Skeletal muscle satellite cell (primary cell): ENCODE results near the gene PDE4A.
"Not testable (repeated sequence)": the region's sequence is repeated elsewhere in the genome, so short reads cannot be mapped to it uniquely, and the experiment has no call there.

Experiments
- H3K27me3 ChIP-seq: 2 replicates; pipeline ENCODE4 v1.7.0; 2013; ENCODE audit warnings: low read length; ENCODE audit not compliant: control insufficient read depth, insufficient read depth
- H3K36me3 ChIP-seq: 2 replicates; pipeline ENCODE4 v1.7.0; 2013; ENCODE audit warnings: mild to moderate bottlenecking, control low read depth, low read length; ENCODE audit not compliant: insufficient read depth
- H3K4me1 ChIP-seq: 2 replicates; pipeline ENCODE4 v1.7.0; 2013; ENCODE audit warnings: low read length; ENCODE audit not compliant: control insufficient read depth, insufficient read depth
- H3K4me2 ChIP-seq: 2 replicates; pipeline ENCODE4 v1.7.0; 2013; ENCODE audit warnings: mild to moderate bottlenecking, low read length
- H3K4me3 ChIP-seq: 2 replicates; pipeline ENCODE4 v1.7.0; 2013; ENCODE audit warnings: low read length
- H3K9ac ChIP-seq: 2 replicates; pipeline ENCODE4 v1.7.0; 2013; ENCODE audit warnings: mild to moderate bottlenecking, low read depth, low read length, moderate library complexity
- H3K9me3 ChIP-seq: replicated peaks from 2 replicates; pipeline ENCODE4 v1.7.0; 2013; ENCODE audit warnings: mild to moderate bottlenecking, control low read depth, low read length

PDE4A gene

GRCh38 chr19:10390652-10391286, 29.6 kb upstream of the PDE4A start:
- H3K4me3 ChIP-seq: no peak overlapping the region
- H3K36me3 ChIP-seq: peaks cover 44% of the 10 kb centered on the region
- H3K9me3 ChIP-seq: no peaks in the 10 kb centered on the region
- no peaks in the 10 kb centered on the region for H3K27me3 ChIP-seq
- H3K4me2 ChIP-seq: no peak overlapping the region
- H3K9ac ChIP-seq: no peak overlapping the region
- H3K4me1 ChIP-seq: no peaks in the 10 kb centered on the region

- Histone ChIP-seq H3K4me3 (no peak overlapping the region), H3K4me2 (no peak overlapping the region), H3K9ac (no peak overlapping the region), H3K27me3 (no peaks in the 10 kb centered on the region), H3K36me3 (peaks cover 57% of the 10 kb centered on the region), H3K9me3 (no peaks in the 10 kb centered on the region), H3K4me1 (no peaks in the 10 kb centered on the region)
These were observed 28.2 kb upstream of the PDE4A start for GRCh38 chr19:10392120-10392519.

GRCh38 chr19:10393137-10393536, 27.2 kb upstream of the PDE4A start:
- Histone ChIP-seq H3K4me3 (no peak overlapping the region), H3K4me1 (no peaks in the 10 kb centered on the region), H3K9me3 (no peaks in the 10 kb centered on the region), H3K27me3 (no peaks in the 10 kb centered on the region), H3K36me3 (peaks cover 57% of the 10 kb centered on the region), H3K9ac (no peak overlapping the region), H3K4me2 (no peak overlapping the region)

GRCh38 chr19:10395003-10395402, 25.3 kb upstream of the PDE4A start:
- H3K4me2 ChIP-seq: no peak overlapping the region
- H3K9ac ChIP-seq: no peak overlapping the region
- H3K27me3 ChIP-seq: no peaks in the 10 kb centered on the region
- no peak overlapping the region for H3K4me3 ChIP-seq
- peaks cover 59% of the 10 kb centered on the region for H3K36me3 ChIP-seq
- H3K4me1 ChIP-seq: peaks cover 2% of the 10 kb centered on the region
- no peaks in the 10 kb centered on the region for H3K9me3 ChIP-seq

DNA sequence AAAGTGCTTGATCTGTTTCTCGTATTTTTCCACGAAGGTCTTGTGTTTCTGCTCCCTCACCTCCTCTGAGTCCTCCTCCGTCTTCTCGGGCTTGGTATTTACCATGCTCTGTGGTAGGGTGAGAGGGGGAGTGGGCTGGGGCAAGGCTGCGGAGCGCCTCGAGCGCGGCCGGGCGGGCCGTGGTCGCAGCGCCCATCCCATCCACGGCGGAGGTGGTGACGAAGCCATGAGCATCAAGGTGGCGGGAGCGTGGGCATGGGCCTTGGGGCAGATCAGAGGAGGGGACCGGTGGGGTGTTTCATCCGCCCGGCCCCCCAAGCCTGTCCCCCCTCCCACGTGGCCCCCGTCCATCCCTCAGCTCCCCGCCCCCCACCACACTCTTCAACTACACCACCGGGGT, 24.9 kb upstream of the PDE4A start:
- Histone ChIP-seq H3K27me3 (no peaks in the 10 kb centered on the region), H3K4me2 (no peak overlapping the region), H3K36me3 (peaks cover 58% of the 10 kb centered on the region), H3K4me3 (no peak overlapping the region), H3K9ac (no peak overlapping the region), H3K4me1 (peaks cover 7% of the 10 kb centered on the region), H3K9me3 (no peaks in the 10 kb centered on the region)

DNA sequence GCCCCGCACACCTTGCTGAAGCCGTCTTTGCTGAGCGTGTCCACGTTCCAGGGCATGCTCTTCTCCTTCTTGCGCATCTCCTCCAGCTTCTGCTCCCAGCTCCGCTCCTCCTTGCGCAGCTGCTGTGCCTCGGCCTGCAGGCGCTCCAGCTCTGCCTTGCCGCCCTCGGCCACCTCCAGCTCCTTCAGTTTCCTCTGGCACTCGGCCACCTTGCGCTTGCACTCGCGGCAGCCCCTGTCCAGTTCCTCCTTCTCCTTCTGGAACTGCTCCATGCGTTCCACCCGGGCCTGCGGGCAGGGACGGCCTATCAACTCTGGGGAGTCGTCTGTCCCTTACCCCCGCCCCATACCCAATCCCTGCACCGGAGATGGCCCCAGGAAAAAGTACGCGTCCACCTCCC, 24.4 kb upstream of the PDE4A start:
- Histone ChIP-seq H3K9ac (no peak overlapping the region), H3K36me3 (peaks cover 58% of the 10 kb centered on the region)

GRCh38 chr19:10398819-10399218, 21.5 kb upstream of the PDE4A start:
- no peak overlapping the region for H3K4me2 ChIP-seq
- H3K36me3 ChIP-seq: peaks cover 42% of the 10 kb centered on the region
- H3K9ac ChIP-seq: no peak overlapping the region
- H3K4me1 ChIP-seq: peaks cover 21% of the 10 kb centered on the region
- no peaks in the 10 kb centered on the region for H3K9me3 ChIP-seq
- H3K4me3 ChIP-seq: no peak overlapping the region
- no peaks in the 10 kb centered on the region for H3K27me3 ChIP-seq

More for the DNA sequence above, 24.4 kb upstream of the PDE4A start:
- Histone ChIP-seq H3K4me3 (no peak overlapping the region), H3K4me2 (no peak overlapping the region), H3K9me3 (no peaks in the 10 kb centered on the region), H3K4me1 (peaks cover 11% of the 10 kb centered on the region), H3K27me3 (no peaks in the 10 kb centered on the region)

DNA sequence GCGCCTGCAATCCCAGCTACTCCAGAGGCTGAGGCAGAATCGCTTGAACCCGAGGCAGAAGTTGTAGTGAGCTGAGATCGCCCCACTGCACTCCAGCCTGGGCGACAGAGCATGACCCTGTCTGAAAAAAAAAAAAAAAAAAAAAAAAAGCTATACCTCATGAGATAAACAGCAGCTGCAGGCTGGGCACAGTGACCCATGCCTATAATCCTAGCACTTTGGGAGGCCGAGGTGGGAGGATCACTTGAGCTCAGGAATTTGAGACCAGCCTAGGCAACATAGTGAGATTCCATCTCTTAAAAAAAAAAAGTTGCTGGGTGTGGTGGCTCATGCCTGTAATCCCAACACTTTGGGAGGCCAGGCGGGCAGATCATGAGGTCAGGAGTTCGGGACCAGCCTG, 21.0 kb upstream of the PDE4A start:
- H3K4me2 ChIP-seq, H3K9me3 ChIP-seq, H3K9ac ChIP-seq, H3K4me3 ChIP-seq, H3K27me3 ChIP-seq: not testable (repeated sequence)
- Histone ChIP-seq H3K36me3 (peaks cover 42% of the 10 kb centered on the region), H3K4me1 (peaks cover 23% of the 10 kb centered on the region)

- Histone ChIP-seq H3K9ac (no peak overlapping the region), H3K9me3 (no peaks in the 10 kb centered on the region), H3K4me2 (peak overlapping the region; percentile 9), H3K27me3 (no peaks in the 10 kb centered on the region), H3K4me1 (peaks cover 27% of the 10 kb centered on the region), H3K36me3 (peaks cover 40% of the 10 kb centered on the region), H3K4me3 (no peak overlapping the region)
These were observed 20.5 kb upstream of the PDE4A start for GRCh38 chr19:10399878-10400277.

DNA sequence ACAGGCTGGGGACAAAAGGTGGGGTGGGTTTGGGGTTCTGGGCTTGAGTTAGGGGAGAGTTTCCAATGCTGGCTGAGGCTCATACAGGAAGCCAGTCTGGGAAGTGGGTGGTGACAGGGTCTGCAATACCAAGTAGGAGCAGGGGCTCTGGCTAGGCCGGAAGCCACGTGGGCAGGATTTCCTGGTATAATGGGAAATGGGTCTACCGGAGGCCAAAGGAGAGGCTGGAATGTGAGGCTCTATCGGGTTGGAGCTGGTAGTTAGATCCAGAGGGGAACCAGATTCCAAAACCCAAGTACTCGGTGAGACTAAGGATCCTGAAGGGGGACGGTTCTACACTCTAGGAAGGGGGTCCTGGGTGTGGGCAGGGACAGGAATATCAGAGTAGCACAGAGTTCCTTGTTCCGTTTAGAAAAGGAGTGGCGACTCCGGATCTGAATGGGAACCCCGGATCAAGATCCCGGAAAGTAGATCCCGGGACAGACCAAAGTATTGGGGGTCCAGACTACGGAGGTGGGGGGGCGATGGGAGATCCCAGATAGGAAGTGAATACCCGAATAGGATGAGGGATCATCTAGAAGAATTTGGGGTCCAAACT, 17.8 kb upstream of the PDE4A start:
- peaks cover 21% of the 10 kb centered on the region for H3K36me3 ChIP-seq
- peaks cover 34% of the 10 kb centered on the region for H3K4me1 ChIP-seq
- H3K4me3 ChIP-seq: peak overlapping the region; percentile 90
- H3K9me3 ChIP-seq: no peaks in the 10 kb centered on the region
- H3K9ac ChIP-seq: peak overlapping the region; percentile 99
- H3K27me3 ChIP-seq: peaks cover 12% of the 10 kb centered on the region
- H3K4me2 ChIP-seq: peak overlapping the region; percentile 99

GRCh38 chr19:10403137-10404021, 17.0 kb upstream of the PDE4A start, which contains the start of gene CDC37:
CDC37 (minus strand) TSS chr19:10403542; CDS start chr19:10403479, 63 bp downstream.
- Histone ChIP-seq H3K4me2 (peak within 1 kb of the TSS; percentile 99), H3K27me3 (peaks cover 12% of the 10 kb centered on the region), H3K4me1 (peaks cover 34% of the 10 kb centered on the region), H3K9ac (peak within 1 kb of the TSS; percentile 99), H3K36me3 (peaks cover 19% of the 10 kb centered on the region), H3K4me3 (peak within 1 kb of the TSS; percentile 90), H3K9me3 (no peaks in the 10 kb centered on the region)
